HG03432 (cell line): ENCODE results near the gene YWHAE.
"Not testable (repeated sequence)": the region's sequence is repeated elsewhere in the genome, so short reads cannot be mapped to it uniquely, and the experiment has no call there.

Experiments
- ATAC-seq: cut with Tn5 transposase; IDR thresholded peaks from one replicate; pipeline ENCODE4 v1.9.1; 2021; ENCODE audit warnings: mild to moderate bottlenecking, moderate library complexity; ENCODE audit not compliant: unreplicated experiment

YWHAE gene

DNA sequence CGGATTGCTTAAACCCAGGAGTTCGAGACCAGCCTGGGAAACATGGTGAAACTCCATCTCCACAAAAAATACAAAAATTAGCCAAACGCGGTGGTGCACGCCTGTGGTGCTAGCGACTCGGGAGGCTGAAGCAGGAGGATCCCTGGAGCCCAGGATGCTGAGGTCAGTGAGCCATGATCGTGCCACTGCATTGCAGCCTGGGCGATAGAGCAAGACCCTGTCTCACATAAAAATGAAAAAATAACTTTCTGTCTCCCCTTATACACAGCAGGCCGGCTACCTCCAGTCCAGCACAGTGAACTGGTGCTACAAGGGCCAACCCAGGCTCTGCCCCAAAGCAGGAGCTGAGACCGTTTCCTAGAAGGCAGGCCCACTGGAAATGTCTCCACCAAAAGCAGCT is 59.7 kb downstream of the YWHAE start:
- ATAC-seq: no peak

DNA sequence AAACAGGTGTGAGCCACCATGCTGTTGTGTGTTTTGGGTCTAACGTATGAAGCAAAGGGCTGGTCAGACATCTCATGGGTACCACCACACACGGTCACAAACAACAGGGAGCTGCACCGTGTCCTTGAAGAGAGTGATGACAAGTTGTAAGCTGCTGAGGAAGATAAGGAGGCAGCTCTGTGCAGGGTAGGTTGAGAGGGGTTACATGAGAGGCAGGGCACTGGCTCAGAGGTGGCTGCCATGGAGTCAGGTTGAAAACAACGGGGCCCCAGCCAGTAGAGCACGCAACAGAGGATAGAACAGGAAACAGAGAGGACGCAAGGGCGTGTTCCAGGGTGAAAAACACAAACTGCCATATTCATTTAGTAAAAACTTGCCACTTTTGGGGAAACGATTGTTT is 68.3 kb downstream of the YWHAE start:
- no peak for ATAC-seq

DNA sequence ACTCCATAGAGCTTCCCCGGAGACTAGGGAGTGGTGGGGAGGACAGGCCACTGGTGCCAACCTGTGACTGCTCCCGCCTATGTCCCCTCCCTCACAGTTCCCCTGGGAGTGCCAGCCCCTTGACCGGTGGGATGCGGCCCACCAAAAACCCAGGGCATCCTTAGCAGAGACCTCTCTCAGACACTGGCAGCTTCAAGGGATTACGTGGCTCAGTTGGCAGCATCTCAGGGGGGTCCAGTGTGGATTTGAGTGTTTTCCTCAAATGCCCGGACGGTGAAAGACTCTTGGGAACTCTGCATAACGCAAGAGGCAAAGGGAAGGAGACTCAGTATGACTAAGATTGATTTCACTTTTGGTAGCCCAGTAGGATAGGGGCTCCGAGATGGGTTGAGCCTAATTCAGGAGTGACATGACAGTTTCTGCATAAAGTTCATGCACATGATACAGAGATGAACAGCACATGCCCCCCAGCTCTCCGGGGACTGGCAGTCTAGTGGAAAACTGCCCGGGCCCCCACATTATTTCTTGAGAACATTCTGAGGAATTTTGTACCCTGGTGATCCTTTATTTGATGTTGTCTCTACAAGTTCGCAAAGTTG is 70.2 kb downstream of the YWHAE start:
- ATAC-seq: no peak

DNA sequence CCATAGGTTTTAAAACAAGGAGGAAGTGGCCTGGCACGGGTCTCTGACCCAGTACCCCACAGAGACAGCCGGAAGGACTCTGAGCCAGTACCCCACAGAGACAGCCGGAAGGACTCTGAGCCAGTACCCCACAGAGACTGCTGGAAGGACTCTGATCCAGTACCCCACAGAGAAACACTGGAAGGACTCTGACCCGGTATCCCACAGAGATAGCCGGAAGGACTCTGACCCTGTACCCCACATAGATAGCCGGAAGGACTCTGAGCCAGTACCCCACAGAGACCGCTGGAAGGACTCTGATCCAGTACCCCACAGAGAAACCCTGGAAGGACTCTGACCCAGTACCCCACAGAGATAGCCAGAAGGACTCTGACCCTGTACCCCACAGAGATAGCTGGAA is 71.6 kb downstream of the YWHAE start:
- no peak for ATAC-seq

DNA sequence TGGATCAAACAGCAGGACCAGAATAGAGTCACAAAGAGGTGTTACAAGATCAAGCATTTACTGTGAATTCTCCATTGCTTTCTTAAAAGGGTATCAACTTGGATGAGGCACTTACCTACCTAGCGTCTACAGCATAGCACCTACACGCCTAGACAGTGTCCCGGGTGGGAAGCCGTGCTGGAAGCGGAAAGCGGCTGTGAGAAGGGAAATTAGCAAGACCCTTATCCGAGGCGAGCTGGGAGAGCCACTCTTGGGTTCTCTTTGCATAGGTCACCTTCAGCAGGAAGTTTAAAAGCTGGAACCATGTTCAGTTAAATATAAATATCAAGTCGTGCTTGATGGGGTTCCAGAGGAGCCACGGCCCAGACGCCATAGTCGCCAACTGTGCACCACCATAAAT is 74.3 kb downstream of the YWHAE start:
- no peak for ATAC-seq

DNA sequence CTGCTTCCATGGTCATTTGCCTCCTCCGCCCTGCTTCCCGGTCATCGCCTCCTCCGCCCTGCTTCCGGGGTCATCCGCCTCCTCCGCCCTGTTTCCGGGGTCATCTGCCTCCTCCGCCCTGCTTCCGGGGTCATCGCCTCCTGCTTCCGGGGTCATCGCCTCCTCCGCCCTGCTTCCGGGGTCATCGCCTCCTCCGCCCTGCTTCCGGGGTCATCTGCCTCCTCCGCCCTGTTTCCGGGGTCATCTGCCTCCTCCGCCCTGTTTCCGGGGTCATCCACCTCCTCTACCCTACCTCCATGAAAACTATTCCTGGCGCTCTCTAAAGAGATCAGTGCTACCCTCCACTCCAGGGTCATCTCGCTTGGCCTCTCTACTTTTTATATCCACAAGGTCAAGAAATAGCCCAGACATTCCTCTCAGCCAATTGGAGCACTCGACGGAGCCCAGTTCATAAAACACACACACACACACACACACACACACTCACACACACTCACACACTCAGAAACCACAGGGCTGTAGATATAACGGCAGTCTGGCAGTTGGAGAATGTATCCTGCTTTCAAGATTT is 75.7 kb downstream of the YWHAE start:
- ATAC-seq: no peak

DNA sequence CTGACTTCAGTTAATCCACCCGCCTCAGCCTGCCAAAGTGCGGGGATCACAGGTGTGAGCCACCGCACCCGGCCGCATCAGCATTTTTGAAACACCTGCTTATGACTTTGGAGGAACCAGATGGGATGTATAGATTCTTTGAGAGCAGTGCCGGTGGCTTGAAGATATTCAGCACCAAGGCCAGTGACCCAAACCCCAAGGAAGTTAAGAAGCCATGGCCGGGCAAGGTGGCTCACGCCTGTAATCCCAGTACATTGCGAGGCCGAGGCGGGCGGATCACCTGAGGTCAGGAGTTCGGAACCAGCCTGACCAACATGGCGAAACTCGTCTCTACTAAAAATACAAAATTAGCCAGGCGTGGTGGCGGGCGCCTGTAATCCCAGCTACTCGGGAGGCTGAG is 76.7 kb downstream of the YWHAE start:
- ATAC-seq: no peak

DNA sequence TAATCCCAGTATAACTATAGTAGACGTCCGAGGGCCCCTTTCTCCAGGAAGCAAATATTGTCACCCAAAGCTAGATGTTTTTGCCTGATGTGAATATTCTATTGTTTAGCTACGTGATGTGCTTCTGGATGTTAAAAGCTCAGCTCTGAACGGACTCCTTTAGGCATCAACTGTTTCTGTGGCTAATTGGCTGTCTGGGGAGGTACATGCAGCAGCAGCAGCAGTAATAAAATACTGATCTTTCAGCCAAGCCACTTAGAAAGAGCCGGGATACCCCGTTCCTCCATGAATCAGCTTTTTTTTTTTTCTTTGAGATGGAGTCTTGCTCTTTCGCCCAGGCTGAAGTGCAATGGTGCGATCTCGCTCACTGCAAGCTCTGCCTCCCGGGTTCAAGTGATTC is 77.5 kb downstream of the YWHAE start:
- ATAC-seq: no peak

DNA sequence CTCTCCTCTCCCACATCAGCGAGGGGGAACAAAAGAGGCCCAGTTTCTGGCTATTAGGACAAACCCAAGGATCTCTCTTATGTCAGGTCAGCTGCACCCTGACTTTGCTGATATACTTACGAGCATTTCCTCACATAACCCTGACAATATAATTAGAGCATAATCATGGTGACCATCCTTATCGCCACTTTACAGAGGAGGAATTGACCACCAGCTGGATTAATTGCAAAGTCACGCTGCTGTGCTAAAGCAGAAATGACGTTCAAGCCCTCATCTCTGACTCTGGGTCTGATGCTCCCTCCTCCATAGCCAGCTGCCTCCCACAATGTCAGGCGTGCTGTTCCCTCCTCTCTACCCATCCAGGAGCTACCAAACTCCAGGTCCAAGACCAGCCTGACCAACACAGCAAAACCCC is 78.0 kb downstream of the YWHAE start:
- ATAC-seq: no peak

DNA sequence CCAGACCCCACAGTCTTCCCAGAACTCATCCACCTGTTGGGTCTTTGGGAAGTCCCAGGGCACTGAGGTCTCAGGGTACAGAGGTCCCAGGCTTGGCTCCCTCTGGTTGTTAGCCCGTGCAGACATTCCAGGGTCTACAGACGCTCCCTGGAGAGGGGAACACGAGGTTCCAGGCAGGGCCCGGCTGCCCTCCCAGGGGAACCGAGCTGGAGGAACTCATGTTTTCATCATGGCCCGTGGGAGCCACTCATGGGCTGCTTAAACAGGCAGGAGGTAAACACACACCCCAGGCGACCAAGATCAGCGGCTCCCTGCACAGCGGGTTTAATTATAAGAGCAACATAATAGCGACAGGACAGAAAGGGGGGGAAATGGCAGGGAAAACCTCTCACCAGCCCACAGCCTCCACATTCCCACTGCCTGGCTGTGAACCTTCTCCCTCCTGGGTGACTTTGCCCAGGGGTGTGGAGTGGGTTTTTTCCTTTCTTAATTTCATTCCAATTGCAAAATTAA is 84.1 kb downstream of the YWHAE start:
- no peak for ATAC-seq

DNA sequence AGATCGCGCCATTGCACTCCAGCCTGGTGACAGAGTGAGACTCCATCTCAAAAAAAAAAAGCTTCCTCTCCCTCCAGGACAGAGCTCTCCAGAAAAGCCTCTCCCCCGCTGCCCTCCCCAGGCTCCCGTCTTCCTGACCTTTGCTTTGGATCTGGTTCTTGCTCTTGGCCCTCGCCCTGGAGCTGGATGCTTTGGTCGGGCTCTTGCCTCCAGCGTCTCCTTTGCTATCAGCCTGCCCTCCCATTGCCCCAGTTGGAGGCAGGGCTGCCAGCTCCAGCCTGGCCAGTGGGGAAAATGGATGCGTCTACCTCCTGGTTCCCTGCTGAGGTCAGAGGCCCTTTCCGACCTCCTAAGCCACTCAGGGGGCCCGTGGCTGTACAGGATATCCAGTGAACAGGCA is 84.6 kb downstream of the YWHAE start:
- no peak for ATAC-seq

DNA sequence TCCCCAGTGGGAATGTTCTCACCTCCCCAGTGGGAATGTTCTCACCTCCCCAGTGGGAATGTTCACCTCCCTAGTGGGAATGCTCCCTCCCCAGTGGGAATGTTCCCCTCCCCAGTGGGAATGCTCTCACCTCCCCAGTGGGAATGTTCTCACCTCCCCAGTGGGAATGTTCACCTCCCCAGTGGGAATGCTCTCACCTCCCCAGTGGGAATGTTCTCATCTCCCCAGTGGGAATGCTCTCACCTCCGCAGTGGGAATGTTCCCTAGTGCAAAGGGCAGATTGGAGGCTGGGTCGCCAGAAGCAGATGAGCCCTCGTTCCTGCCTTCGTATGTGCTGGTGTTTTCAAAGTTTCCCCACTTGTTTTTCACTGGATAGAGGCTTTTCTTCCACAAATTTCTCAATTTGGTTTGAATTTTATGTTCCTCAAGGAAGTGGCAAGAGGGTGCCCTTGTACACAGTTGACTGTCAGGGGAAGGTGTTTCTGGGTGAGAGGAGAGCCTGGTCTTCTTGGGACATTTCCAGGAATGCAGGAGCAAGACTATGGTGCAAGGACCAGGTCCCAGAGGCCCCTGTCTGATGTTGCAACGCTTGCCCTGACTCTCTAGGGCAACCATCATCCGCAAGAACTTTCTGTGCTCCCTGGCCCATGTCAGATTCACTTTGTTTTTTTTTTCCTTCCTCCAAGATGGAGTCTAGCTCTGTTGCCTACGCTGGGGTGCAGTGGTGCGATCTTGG is 86.6 kb downstream of the YWHAE start:
- ATAC-seq: no peak

DNA sequence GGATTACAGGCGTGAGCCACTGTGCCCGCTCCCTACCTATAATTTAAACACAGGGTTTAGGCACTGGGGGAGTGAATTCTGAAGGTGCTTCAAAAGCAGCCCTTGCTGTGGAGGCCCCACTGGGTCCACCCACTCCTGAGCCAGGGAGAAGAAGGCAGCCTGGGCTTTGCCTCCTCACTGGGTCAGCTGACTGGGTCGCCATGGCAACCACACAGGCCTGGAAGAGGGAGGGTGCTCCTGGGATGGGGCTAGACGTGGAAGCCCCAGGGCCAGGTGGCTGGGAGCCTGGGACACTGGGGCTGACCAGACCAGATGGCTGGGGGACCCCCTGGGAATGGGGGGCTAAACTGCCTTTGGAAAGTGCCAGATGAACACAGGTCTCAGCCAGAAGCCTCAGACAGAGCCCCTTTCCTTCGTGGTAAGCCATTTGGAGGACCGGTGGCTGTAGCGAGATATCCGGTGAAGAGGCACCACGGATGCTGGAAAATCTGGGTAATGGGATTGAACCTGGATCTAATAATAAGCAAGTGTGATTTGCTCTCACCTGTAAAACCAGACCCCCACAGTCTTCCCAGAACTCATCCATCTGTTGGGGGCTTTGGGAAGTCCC is 87.7 kb downstream of the YWHAE start:
- ATAC-seq: no peak

DNA sequence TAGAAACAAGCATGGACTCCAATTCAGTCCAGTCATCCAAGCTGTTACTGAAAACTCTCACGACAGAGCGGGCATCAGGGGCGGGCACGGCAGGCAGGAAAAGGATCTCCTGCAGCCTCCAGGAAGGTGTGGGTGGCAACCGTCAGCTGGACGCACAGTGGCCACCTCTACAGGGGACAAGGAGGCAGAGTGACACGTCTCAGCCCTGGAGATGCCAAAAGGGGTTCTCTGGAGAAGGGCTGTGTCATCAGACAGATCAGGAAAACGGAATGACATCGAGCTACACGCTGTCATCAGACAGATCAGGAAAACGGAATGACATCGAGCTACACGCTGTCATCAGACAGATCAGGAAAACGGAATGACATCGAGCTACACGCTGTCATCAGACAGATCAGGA is 92.2 kb downstream of the YWHAE start:
- not testable (repeated sequence) for ATAC-seq

DNA sequence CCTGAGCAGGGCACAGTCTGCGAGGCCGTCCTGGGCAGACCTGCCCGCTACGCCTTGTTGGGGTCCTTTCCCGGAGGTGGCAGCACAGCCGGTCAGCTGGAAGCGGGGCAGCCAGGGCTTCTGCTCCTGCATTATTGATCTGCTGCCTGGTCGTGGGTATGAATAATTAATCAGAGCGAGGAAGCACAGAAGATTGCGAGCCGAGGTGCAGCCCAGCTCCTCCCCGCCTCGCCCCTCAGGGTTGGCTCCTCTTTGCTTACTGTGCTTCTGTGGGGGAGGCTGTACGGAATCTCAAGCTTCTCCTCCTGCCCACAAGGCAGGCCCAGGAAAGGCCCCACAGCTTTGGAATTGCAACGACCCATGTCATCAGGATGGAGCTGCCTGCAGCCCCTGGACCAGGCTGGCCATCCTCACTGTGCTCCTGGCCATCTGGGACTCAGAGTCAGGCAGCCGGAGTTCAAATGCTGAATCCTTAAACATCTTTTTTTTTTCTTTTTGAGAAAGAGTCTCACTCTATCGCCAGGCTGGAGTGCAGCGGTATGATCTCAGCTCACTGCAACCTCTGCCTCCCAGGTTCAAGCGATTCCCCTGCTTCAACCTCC is 95.0 kb downstream of the YWHAE start:
- no peak for ATAC-seq

DNA sequence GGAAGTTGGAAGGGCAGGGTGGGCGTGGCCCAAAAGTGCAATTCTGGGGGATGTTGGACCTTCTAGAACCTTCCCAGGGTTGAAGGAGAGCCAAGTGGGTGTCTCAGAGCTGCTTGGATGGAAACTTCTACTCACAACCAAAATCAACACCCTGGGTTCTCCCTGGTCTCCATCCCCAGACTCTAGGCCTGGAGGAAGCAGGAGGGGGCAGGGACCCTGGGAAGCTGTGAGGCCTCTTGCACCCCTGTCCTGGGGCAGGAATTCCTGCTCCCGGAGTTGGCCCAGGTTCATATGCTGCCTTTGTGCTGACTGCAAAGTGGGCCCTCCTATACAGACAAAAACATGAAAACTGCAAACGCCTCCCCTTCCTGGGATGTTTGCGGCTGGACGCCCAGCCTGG is 95.5 kb downstream of the YWHAE start:
- ATAC-seq: no peak

DNA sequence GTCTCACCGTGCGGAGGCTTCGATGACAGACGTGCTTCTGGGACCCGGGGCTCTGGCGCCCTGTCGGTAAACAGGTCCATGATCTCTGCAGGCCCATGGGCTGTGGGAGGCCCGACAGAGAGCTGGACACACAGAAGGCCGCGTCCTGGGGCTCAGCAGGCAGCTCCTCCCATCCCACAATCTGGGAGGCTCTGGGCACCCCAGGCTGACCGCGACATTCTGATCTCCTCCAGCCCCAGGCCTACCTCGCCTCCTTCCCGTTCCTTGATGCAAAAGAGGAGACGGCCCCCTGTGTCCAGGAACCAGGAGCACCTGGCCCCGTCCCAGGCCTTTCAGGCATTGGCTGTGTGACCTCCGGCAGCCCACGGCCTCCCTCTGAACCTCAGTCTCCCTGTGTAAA is 97.3 kb downstream of the YWHAE start:
- no peak for ATAC-seq

DNA sequence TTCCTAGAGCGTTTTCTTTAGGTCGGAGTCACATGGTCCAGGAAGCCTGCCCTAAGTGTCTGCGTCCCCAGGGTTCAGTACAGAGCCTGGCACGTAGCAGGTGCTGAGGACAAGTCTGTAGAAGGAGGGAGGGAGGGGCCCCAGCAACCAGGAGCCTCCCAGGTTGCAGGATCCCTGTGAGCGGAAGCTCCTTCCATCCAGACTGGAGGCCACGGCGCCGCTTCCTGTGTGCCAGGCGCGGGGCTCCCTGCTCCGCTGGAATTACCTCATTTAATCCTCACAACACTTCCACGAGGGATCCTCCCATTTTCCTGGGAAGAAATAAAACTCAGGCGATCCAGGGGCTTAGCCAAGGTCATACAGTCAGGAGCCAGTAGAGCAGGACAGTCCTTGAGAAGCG is 98.5 kb downstream of the YWHAE start:
- ATAC-seq: no peak

DNA sequence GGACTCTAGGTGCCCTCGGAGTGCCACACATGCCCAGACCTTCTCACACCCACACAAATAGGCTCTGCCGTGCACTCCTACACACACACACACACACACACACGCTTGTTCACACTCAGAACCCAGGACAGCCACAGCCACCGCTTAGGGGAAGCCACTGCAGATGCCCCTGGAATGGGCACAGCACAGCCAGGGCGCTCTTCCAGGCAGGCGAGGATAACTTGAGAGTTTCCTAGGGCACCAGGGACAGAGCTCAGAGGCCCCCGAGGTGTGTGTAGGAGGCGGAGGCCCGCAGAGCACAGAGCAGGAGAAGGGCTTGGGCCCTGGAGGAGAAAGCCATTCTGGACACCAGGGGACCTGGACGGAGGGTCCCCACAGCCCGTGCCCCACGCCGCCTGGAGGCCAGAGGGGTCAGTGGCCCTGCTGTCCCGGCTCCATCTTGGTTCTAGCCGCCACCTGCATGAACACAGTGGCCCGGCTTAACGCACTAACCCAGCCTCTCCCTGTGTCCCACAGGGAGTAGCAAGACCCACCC is 99.6 kb downstream of the YWHAE start:
- no peak for ATAC-seq

DNA sequence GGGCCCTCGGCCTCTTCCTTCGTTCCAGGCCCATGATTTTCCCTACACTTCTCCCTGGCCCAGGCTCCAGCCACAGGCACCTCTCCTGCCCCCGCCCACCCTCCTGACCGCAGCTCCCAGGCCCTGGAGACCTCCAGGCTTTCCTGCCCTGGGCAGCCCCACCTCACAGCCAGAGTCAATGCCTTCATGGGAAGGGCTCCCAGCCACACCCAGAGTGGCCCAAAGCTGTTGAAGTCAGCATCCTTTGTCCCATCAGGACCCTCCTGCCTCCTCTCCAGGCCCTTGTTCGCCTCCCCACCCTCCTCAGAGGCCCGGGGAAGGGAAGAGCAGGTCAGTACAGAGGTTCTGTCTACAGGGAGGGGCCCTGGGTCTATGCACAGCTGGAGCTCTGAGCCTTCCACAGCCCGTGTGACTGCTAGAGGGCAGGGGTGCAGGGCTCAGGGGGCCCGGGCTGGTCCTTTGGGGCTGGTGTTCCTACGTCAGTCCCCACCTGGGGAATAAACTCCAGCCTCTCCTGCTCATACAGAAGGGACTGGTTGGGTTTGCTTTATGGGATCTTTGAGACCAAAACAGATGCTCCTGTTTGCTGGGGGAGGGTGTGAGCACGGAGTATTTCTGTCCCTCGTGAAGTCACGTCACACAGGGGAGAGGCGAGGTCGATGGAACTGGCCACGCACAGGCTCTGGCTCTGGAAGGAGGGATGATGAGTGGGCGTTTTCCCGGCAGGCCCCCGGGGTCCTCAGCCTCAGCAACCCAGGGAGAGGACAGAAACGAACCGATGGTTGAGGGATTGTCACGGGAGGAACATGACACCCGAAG is 100.3 kb downstream of the YWHAE start:
- ATAC-seq: no peak
